T-helper 1 cell treated with Interleukin-12 subunit alpha and Interleukin-12 subunit beta and Interleukin-4 antibody, amounts not matched to agents 30 ng/mL and 1 ng/mL, for 36 hours (primary cell): Measurements from ENCODE around the gene KLF8. TPM values are rescaled to one million over a fixed set of nuclear protein-coding genes. Genes with fewer than 3 reads are reported as not detected.
"Not testable (repeated sequence)": the region's sequence is repeated elsewhere in the genome, so short reads cannot be mapped to it uniquely, and the experiment has no call there.

Experiments used
- intact Hi-C: fragments of 100-400 bp; cut with micrococcal nuclease; formaldehyde crosslinking; loops from one replicate; pipeline ENCODE4 v1.15.1; 2024
- total RNA-seq: library from RNA; stranded (reverse); gene quantifications from 2 replicates; pipeline ENCODE4 v1.2.3, GENCODE V29; 2022

Gene KLF8
- 13.5 and 14.3 TPM in 2 replicates for total RNA-seq

DNA sequence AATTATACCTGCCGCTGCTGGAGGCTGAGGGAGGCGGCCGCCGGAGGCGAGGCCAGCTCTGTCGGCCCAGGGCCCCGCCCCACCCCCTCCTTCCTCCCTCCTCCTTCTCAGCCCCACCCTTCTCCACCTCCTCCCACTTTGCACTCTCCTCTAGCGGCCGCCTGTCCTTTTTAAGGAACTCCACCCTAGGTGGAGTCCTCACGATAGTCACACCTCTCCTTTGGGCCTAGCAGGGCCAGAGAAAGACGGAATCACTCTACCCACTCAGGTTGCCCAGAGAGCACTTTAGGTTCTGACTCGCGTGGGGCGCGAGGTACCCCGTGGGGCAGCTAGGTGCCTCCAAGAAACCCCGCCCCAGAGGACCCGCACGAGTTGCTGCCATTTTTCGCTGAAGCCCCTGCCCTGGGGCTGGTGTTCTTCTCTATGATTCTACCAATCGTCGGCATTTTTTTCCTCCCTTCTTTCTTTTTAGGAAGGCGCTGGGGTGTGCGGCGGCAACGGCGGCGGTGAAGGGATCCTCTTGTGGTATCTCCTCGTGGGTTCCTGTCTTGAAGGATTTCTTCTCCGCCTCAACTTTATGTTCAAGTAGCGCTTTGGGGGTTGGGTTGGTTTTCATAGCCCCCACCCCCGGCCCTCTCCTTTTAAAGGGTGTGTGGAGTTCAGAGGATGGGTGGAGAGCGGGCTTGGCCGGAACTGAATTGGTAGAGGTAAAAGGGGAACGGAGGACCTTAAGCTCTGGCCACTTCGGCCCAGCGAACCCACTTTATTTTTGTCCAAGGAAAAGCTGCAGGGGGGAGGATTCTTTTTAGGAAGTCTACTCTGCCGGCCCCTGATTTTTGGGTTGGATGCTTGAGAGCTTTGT, at the start of gene KLF8:
KLF8 (plus strand) TSS at position 136 of the 862 bp plus-strand sequence. CDS start 979 bp downstream, outside the sequence.
- intact Hi-C loops = loop anchor here (1.0 to 5.0 kb wide), 9 partner anchors 16 to 1230 kb away; partner anchors contain the start of genes APEX2, RRAGB and SPIN2B

DNA sequence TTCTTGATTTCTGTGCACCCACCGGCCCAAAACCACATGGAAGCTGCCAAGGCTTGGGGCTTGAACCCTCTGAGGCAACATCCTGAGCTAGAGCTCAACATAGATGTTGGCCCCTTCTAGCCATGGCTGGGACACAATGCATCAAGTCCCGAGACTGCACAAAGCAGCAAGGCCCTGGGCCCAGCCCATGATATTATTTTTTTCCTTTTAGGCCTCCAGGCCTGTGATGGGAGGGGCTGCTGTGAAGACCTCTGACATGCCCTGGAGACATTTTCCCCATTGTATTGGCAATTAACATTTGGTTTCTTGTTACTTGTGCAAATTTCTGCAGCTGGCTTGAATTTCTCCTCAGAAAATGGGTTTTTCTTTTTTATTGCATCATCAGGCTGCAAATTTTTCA, 25.2 kb upstream of the KLF8 start:
- intact Hi-C loops = not testable (repeated sequence)

DNA sequence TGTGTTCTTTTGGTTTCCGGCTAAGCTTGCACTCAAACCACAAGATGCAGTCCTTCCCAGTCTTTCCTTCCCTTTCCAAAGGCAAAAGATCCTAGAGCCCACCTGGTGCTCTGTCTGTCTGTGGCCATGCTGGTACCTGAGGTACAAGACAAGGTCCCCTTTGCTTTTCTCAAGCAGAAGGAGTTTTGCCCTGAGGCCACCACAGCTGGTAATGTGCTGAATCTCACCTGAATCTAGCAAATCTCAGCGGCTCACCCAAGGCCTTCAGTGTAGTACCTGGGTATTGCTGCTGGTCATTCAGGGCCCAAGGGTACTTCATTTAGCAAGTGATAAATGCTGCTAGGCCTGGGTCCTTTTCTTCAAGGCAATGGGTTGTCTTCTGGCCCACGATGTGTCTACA, 20.5 kb upstream of the KLF8 start:
- intact Hi-C loops = no loop called here

DNA sequence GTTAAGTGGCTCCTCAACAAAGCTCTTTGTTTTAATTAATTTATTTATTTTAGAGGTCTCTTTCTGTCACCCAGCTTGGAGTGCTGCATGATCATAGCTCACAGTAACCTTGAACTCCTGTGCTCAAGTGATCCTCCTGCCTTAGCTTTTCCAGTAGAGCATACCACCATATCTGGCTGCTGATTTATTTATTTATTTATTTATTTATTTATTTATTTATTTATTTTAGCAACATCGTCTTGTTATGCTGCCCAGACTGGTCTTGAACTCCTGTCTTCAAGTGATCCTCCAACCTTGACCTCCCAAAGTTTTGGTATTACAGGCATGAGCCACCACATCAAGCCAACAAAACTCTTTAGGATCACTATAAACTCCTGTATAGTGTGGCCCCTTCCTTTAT, 15.8 kb upstream of the KLF8 start:
- intact Hi-C loops = no loop called here

DNA sequence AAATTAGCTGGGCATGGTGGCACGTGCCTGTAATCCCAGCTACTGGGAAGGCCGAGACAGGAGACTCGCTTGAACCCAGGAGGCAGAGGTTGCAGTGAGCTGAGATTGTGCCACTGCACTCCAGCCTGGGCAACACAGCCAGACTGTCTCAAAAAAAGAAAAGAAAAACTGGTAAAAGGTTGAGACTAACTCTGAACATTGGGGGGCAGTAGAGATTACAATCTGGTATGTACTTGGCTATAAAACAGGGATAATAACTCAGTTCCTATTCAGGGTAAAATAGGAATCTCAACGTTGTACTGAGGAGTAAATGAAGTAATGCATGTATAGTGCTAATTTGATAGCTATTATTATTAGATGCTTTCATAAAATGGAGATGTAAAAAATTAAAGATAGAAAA, 12.5 kb upstream of the KLF8 start:
- intact Hi-C loops = loop anchor here (1.0 to 2.0 kb wide), 3 partner anchors 29 to 513 kb away; no protein-coding TSS in a partner anchor

DNA sequence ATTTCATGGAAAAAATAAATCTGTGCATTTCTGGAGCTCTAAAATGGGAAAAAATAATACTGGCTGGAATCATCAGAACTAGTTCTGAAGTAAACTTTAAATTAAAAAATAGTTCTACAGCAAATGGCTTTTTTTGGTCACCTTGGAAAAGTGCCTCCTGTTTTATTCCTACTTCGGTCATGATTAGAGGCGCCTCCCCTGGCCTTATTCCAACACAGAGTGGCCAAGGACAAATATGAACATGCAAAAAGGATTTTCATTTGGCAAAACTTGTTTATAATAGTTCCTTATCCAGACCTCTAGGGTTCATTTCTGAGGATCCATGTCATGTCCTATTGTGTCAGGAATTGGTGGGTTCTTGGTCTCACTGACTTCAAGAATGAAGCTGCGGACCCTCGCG, 11.1 kb upstream of the KLF8 start:
- intact Hi-C loops = no loop called here

DNA sequence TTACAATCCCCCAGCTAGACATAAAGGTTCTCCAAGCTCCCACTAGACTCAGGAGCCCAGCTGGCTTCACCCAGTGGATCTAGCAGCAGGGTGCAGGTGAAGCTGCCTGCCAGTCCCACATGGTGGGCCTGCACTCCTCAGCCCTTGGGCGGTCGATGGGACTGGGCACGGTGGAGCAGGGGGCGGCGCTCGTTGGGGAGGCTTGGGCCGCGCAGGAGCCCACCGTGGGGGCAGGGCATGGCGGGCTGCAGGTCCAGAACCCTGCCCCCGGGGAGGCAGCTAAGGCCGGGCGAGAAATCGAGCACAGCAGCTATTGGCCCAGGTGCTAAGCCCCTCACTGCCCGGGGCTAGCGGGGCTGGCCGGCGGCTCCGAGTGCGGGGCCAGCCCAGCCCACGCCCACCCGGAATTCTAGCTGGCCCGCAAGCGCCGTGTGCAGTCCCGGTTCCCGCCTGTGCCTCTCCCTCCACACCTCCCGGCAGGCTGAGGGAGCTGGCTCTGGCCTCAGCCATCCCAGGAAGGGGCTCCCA, 9.6 kb upstream of the KLF8 start:
- intact Hi-C loops = no loop called here

DNA sequence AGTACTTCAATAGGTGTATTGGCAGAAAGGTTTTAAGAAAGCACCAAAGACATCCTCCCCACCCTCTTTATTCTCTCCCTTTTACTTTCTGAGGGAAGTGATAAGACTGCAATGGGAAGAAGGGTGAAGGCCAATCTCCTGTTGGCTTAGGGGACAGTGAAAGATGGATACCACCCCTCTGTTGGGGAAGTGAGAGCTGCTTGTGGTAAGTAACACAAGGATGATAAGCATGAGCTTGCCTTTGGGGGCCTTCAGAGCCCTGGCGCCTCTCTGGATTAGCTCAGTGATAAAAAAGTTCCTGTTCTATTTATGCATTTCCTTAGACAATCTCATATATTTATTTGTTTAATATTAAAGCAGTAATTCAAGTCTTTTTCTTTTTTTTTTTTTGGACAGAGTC, 5.2 kb upstream of the KLF8 start:
- intact Hi-C loops = no loop called here

DNA sequence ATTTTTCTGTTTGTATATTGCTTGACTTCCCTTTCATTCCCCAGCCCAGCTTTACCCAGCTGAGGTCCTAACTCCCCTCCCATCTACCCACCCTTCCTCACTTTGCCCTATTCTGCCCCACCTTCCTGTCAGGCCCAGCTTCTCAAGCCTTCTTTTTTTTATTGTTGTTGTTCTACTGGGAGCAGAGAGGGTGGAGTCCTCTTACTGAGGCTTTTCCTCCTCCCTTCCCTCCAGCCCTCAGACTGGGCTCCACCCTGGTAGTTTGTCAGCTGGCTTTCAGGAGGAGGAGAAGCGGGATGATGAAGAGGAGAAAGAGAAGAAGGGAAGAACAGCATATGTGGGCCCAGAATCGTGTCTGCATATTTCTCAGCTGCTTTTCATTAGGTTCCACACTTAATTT, 3.2 kb upstream of the KLF8 start:
- intact Hi-C loops = no loop called here

DNA sequence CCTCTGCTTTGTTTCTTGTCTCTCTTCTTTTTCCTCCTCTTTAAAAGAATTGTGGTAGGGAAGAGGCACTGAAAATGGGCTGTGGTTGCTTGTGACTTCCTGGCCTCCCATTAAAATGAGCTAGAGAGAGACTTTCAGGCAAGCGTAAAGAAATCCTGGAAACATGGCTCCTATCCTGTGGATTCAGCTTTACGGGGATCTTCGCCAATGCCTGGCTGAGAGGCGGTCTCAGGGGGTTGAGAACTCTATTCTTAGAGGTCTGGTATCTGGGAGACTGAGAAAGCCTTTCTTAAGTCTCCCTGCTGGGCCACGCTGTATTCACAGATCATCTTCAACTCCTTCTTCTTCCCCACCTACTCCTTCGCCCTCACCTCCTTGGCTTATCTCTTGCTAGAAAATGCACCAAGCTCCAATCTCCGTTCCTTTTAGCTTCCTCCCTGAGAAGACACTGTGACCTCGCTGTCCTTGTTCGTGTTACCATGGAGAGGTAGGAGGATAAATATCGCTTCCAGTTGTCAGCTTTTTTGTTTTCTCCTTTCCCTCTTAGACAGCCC, 542 bp upstream of the KLF8 start:
- intact Hi-C loops = loop anchor here (1.0 to 5.0 kb wide), 7 partner anchors 17 to 1229 kb away; partner anchors contain the start of genes APEX2 and SPIN2B

DNA sequence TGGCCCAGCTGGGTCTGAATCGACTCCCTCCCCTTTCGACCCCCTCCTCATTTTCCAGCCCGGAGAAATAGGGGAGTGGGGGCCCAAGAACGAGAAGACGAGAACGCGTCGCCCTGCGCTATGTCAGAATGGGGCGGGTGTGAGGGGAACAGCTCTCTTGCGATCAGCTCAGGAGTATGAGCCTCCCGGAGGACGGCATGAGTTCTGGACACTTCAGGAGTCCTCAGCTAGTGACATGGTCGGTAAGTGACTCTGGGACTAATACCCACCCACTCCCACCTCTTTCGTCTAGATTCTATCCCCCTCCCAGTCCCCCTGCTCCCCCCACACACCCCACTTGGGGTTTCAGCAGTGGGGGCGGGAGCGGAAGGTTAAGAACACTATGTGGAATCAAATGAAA, 944 bp downstream of the KLF8 start:
- intact Hi-C loops = loop anchor here (1.0 to 5.0 kb wide), 6 partner anchors 325 to 1231 kb away; partner anchors contain the start of genes APEX2, RRAGB and SPIN2B

DNA sequence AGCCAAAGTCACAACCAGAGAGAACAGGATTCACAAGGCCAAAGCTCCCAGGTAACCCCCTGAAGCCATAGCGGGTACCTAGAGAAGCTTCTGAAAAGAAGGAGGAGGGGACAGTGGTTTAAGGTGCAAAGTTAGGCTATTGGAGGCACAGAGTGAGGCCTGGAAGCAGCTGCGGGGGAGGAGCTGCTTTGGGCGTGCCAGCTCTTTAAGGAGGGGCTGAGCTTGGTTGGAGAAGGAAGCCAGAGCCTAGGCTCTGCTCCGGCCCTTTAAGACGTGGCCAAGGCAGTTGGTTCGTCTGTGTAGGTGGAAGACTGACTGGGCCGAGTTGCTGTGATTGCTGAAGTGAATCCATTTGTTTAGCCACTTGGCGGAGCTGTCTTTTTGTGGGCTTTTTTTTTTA, 1.5 kb downstream of the KLF8 start:
- intact Hi-C loops = loop anchor here (1.0 to 5.0 kb wide), 6 partner anchors 325 to 1231 kb away; partner anchors contain the start of genes APEX2, RRAGB and SPIN2B

DNA sequence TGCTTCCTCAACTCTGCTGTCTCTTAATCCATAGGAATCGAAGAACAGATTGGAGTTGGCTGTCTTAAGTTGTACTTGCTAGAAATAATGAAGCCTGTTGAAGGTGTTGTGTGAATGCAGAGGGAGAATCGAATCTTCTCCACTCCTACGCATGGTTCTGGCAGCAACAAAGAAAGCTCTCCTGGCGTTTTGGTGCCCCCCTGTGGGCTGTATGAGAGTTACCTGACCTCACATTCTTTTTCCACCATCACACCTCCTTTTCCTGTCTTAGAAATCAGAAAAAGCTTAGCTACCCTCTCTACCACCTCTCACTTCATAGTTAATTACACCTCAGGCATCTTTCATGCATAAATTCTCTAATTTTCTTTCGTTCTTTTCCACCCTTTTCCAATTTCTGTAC, 16.3 kb downstream of the KLF8 start:
- intact Hi-C loops = loop anchor here (1.0 to 2.0 kb wide), 8 partner anchors 16 to 1113 kb away; partner anchors contain the start of genes KLF8 and RRAGB

DNA sequence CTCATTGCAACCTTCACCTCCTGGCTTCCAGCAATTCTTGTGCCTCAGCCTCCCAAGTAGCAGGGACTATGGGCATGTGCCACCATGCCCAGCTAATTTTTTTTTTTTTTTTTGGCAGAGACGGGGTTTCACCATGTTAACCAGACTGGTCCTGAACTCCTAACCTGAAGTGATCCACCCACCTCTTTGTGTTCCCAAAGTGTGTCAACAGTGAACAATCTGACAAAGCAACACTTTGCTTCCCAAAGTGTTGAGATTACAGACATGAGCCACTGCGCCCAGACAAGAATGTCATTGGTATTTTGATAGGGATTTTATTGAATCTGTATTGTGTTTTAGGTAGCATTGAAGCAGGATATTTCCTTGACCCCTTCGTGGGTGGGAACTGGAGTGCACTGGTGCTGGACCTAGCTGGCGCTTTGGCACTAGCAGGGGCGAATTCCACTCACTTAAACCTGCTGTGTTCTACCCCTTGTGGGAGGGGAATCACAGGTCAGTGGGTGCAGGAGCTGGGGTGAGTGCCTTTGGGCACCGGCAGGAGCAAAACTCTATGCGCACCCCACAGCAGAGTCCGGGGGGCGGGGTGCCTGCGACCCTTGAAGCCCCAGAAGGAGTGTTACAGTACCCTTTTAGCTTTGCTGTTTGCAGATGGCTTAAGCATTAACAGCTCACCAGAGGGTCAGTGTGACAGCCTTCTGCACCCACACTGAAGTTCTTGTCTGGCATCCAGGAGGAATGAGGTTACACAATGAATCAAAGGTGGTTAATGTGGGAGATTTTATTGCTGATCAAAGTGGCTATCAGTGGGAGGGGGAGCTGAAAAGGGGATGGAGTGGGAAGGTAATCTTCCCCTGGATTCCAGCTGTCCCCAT, 21.9 kb downstream of the KLF8 start:
- intact Hi-C loops = no loop called here

DNA sequence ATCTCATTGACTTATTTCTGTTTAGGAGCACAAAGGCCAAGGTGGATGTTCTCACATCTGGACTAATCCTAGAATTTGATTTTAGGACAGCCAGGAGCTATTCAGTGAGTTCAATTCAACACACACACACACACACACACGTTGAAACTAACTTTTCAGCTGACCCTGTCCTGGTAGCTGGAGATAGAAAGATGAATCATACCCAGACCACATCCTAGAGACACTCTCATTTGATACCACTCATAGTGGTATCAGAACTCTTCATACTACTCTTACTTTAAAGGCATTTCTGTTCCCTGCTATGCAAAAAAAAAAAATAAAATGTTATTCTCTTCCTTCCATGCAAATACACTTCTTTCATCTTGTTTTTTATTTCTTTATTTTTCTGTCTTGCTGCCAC, 36.7 kb downstream of the KLF8 start:
- intact Hi-C loops = no loop called here

DNA sequence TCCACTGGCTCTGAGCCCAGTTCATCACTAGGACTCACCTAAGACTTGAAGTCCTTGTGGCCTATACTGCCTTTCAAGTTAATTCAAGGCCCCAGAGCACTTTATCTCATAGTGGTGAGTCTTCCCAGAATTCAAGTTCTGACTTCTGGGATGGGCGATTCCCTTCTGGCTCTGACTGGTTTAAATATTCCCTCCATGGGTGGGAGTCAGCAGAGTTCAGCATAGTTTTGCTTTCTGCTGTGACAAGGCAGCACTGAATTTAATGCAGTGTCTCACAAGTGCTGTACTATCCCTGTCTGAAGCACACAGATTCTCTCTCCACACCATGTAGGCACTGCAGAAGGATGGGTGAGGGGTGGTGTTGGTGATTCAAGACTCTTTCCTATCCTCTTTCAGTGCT, 46.5 kb downstream of the KLF8 start:
- intact Hi-C loops = no loop called here

DNA sequence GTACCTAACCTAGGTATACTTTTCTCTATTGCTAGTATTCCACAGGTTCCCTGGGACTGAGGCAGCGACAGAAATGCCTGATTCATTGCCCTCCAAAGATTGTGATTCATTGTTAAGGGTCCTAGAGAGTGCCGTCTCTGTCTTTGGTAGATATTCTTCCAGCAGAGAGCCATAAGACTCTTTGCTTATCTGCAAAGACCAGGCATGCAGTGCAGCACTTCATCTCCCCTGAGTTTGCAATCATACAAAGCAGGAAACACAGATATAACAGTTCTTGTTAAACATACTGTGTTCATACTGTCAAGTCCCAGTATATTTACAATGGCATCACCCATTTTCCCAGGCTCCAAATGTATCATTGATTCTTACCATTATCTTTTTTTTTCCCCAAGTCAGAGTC, 47.7 kb downstream of the KLF8 start:
- intact Hi-C loops = loop anchor here (5.0 kb wide), 2 partner anchors 387 to 697 kb away; no protein-coding TSS in a partner anchor

DNA sequence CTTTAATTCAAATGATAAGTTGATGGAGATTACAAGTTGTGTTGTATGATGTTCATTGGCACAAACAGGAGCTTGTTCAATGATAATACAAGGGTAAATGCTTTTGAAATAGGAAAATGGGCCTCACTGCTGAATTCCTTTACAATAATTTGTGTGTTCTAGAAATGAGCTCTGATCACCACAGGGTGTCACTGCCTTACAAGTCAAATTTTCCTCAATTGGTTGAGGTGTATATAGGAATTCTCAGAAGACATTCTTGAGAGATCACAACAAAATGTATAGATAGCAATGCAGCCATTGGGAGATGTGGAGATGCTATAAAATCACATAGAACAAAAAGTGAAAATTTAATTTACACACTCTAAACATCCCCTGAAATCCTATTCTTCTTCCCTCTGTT, 49.6 kb downstream of the KLF8 start:
- intact Hi-C loops = loop anchor here (1.0 to 5.0 kb wide), 5 partner anchors 282 to 696 kb away; partner anchors contain the start of gene UBQLN2

DNA sequence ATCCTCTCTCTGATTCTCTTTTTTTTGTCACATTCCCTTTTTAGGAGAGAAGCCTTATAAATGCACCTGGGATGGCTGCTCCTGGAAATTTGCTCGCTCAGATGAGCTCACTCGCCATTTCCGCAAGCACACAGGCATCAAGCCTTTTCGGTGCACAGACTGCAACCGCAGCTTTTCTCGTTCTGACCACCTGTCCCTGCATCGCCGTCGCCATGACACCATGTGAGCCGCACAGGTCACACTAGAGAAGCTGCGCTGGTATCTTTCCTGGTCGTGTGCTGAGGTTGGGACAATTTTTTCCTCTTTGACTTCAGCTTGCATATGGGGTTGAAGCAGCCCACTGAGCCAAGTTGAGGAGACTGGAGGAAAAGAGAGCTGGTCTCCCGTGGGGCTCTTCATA, 52.1 kb downstream of the KLF8 start:
- intact Hi-C loops = loop anchor here (5.0 kb wide), 2 partner anchors 383 to 693 kb away; no protein-coding TSS in a partner anchor

DNA sequence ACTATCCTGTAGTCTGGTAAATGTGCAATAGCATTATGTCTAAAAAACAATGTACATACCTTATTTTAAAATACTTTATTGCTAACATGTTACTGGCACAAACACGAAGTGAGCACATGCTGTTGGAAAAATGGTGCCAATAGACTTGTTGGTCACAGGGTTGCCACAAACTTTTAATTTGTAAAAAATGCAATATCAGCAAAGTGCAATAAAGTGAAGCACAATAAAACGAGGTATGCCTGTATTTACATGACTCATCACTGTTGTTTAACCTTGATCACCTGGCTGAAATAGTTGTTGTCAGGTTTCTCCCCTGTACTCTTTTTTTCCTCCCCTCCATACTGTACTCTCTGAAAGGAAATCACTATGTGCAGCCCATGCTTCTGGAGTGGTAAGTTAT, 56.5 kb downstream of the KLF8 start:
- intact Hi-C loops = loop anchor here (5.0 kb wide), 1 partner anchor 79 kb away; no protein-coding TSS in a partner anchor

DNA sequence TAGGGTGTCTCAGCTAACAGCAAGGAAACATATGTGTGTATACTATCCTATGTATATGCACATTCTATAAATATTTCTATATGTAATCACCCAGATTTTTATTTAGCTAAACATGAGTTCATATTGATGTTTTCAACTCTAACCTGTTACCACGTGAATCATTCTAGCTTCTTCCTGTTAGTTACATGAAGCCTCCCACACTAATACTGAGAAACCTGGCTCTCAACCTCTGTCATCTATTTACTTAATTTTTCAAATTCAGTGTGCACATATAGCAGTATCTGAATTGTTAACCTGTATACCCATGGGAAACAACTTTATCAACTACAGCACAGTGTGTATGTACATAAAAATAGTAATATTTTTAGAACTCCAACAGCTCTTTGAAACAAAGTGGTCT, 57.3 kb downstream of the KLF8 start:
- intact Hi-C loops = loop anchor here (5.0 kb wide), 1 partner anchor 78 kb away; no protein-coding TSS in a partner anchor
